HUES48 (cell line): ENCODE results near the gene THOC2.
"Not testable (repeated sequence)": the region's sequence is repeated elsewhere in the genome, so short reads cannot be mapped to it uniquely, and the experiment has no call there.

Experiments used
- H3K27ac ChIP-seq: one replicate; pipeline ENCODE4 v1.7.0; 2013; ENCODE audit warnings: low read depth, low read length, inconsistent platforms
- H3K27me3 ChIP-seq: 2 replicates; pipeline ENCODE4 v1.6.1; 2013; ENCODE audit warnings: mild to moderate bottlenecking, low read length; ENCODE audit not compliant: control insufficient read depth, insufficient read depth
- H3K36me3 ChIP-seq: 2 replicates; pipeline ENCODE4 v1.6.1; 2013; ENCODE audit warnings: low read length; ENCODE audit not compliant: control insufficient read depth, insufficient read depth
- H3K4me1 ChIP-seq: 2 replicates; pipeline ENCODE4 v1.6.1; 2013; ENCODE audit warnings: mild to moderate bottlenecking, low read length; ENCODE audit not compliant: control insufficient read depth, insufficient read depth
- H3K4me3 ChIP-seq: 2 replicates; pipeline ENCODE4 v1.5.1; 2013; ENCODE audit warnings: mild to moderate bottlenecking, low read depth, low read length
- H3K9ac ChIP-seq: 2 replicates; pipeline ENCODE4 v1.6.1; 2013; ENCODE audit warnings: mild to moderate bottlenecking, low read depth, low read length, moderate library complexity
- H3K9me3 ChIP-seq: 2 replicates; pipeline ENCODE4 v1.6.1; 2013; ENCODE audit warnings: low read length; ENCODE audit not compliant: control insufficient read depth, insufficient read depth

Gene THOC2

DNA sequence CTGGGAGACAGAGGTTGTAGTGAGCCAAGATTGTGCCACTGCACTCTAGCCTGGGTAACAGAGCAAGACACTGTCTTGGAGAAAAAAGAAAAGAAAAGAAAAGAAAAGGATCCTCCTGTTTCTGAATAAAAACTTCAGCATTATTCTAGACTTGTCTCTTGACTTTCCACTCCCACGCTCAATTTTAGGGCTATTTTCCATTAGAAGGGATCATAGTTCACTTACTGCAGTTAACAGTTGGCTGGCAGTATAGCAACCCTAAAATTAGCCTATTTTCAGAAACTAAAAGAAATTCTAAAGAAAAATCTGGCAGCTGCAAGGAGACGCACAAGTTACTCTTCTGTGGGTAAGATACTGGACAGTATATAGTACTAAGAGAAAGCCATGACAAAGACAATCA is 28.1 kb downstream of the THOC2 start:
- H3K27ac ChIP-seq = no peak overlapping the region

DNA sequence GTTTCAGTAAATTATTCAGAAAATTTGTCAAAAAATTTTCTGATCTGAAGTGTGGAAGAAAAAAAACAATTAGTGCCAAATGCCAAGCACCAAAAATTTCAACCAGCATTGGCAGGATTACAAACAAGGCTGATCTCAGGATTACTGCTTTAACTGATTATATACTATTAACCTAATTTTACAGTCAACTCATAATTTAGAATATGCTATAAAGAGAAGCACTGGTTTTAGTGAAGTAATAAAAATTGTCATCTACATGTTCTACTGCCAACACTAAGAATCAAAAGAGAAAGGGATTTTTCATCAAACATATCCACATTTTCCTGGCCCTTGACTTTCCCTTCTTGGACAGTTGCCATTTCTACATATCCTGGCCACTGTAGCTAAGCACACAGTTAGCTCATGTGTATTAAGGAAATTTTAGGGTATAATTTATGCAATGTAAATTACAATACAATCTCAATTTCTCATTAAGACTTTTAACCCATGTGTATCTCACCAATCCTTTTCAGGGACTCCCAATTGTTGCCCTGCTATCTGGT is 33.8 kb downstream of the THOC2 start:
- H3K9ac ChIP-seq = no peak overlapping the region
- H3K4me1 ChIP-seq = no peaks in the 10 kb centered on the region
- no peak overlapping the region for H3K27ac ChIP-seq
- no peaks in the 10 kb centered on the region for H3K27me3 ChIP-seq
- H3K9me3 ChIP-seq = no peaks in the 10 kb centered on the region
- peaks cover 11% of the 10 kb centered on the region for H3K36me3 ChIP-seq
- no peak overlapping the region for H3K4me3 ChIP-seq

More for the DNA sequence above, 28.1 kb downstream of the THOC2 start:
- Histone ChIP-seq H3K9ac (no peak overlapping the region), H3K4me3 (no peak overlapping the region), H3K9me3 (no peaks in the 10 kb centered on the region), H3K36me3 (peaks cover 5% of the 10 kb centered on the region; the same call in 1 of the 2 replicates), H3K4me1 (no peaks in the 10 kb centered on the region), H3K27me3 (no peaks in the 10 kb centered on the region)

DNA sequence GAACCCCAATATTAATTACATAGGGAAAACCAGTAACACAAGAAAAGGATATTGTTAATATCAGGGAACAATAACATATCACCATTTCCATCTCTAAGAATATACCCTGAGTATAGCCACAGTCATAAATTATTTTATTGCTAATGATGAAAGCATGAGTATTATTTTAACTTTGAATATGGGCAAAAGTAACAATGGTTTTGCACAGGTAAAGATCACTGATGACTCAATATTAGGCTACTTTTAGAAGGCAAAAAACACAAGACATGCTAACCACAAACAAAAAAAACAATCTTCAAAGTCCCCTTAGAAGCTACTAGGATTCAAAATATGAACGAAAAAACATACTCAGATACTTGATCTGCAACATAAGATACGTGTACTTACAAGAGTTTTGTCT is 36.5 kb downstream of the THOC2 start:
- Histone ChIP-seq H3K4me1 (no peaks in the 10 kb centered on the region), H3K36me3 (peaks cover 16% of the 10 kb centered on the region), H3K27ac (no peak overlapping the region), H3K9me3 (no peaks in the 10 kb centered on the region), H3K9ac (no peak overlapping the region), H3K27me3 (no peaks in the 10 kb centered on the region), H3K4me3 (no peak overlapping the region)

DNA sequence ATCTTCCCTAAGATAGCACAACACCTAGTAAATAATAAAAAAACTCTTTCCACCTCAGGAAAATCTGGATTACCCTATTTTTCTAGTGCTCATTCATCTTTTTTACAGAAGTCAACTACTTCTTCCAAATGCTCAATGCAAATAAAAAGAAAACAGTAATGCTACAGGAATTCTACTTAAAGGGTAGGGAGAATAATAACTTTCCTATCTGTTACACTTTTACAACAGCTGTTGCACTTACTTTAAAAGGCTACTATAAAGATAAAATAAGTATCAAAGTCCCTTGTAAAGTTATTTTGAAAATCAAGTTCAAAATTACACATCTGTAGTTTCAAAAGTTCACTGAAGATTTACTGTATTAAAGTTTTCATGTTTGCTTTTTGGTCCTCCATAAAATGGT is 37.6 kb downstream of the THOC2 start:
- Histone ChIP-seq H3K36me3 (peaks cover 21% of the 10 kb centered on the region), H3K9ac (no peak overlapping the region), H3K9me3 (no peaks in the 10 kb centered on the region), H3K4me1 (no peaks in the 10 kb centered on the region), H3K27ac (no peak overlapping the region), H3K27me3 (no peaks in the 10 kb centered on the region), H3K4me3 (no peak overlapping the region)

DNA sequence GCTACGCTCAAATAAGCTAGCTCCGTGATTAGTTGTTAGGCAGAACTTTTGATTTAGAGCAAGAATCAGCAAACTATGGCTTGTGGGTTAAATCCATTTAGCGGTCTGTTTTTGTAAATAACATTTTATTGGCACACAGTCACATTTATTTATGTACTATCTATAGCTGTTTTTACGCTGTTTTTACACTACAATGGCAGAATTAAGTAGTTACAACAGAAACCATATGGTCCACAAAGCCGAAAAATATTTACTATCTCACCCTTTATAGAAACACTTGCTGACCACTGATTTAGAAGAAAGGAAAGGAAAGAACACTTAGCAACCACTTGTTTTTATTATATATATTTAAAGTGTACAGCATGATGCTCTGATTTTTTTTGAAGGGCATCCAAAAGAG is 41.1 kb downstream of the THOC2 start:
- Histone ChIP-seq H3K9ac (no peak overlapping the region), H3K4me1 (no peaks in the 10 kb centered on the region), H3K27ac (no peak overlapping the region), H3K36me3 (peaks cover 19% of the 10 kb centered on the region), H3K9me3 (no peaks in the 10 kb centered on the region), H3K27me3 (no peaks in the 10 kb centered on the region; the same call in 1 of the 2 replicates), H3K4me3 (no peak overlapping the region)

DNA sequence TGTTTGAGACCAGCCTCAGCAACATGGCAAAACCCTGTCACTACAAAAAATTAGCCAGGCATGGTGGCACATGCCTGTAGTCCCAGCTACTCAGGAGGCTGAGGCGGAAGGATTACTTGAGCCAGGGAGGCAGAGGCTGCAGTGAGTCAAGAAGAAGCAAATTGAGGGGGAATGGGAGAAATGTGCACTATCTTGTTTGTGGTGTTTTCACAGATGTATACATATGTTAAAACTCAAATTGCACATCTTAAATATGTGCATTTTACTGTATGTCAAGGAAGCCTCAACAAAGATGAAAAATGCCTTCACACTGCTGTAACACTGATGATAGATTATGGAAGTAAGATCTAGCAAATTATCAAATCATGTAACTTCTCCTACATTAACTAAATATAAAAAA is 44.3 kb downstream of the THOC2 start:
- Histone ChIP-seq H3K9me3 (no peaks in the 10 kb centered on the region), H3K27ac (no peak overlapping the region), H3K36me3 (peaks cover 20% of the 10 kb centered on the region), H3K4me1 (no peaks in the 10 kb centered on the region), H3K4me3 (no peak overlapping the region), H3K9ac (no peak overlapping the region), H3K27me3 (no peaks in the 10 kb centered on the region; the same call in 1 of the 2 replicates)

DNA sequence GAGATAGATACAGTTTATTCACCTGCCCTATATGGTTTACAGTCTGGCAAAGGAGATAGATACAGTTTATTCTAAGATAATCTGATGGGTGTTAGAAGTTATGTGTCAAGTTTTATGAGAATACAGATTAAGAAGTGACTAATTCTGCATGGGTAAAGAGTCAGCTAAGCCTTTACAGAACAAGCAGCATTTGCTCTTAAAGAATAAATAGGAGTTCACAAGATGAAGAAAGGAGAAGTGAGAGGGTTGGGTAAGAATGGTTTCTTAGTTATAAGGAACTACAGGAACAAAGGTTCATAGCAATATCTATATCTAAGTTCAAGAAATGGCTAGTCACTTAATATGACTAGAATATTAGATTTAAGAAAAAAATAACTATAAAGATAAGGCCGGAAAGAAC is 47.6 kb downstream of the THOC2 start:
- Histone ChIP-seq H3K9me3 (no peaks in the 10 kb centered on the region), H3K27me3 (no peaks in the 10 kb centered on the region; the same call in 1 of the 2 replicates), H3K36me3 (peaks cover 19% of the 10 kb centered on the region), H3K4me3 (no peak overlapping the region), H3K4me1 (peaks cover 6% of the 10 kb centered on the region; the same call in 1 of the 2 replicates), H3K9ac (no peak overlapping the region), H3K27ac (no peak overlapping the region)

DNA sequence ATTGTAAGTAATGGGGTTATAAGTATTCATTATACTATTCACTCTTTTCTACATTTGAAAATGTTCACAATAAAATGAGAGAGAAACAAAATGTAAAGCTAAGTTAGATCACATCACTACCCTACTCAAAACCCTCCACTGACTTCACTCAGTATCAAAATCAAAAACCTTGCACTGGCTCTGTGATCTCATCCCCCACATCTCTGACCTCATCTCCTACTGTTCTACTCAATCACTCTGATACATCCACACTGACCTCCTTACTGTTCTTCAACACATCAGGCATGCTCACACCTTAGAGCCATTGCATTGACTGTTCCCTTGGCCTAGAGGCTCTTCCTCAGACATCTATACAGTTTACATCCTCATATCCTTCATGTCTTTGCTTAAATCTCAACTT is 50.7 kb downstream of the THOC2 start:
- H3K9ac ChIP-seq = no peak overlapping the region
- no peaks in the 10 kb centered on the region for H3K9me3 ChIP-seq
- H3K36me3 ChIP-seq = peaks cover 20% of the 10 kb centered on the region
- H3K27ac ChIP-seq = no peak overlapping the region
- H3K27me3 ChIP-seq = no peaks in the 10 kb centered on the region
- peaks cover 6% of the 10 kb centered on the region; the same call in 1 of the 2 replicates for H3K4me1 ChIP-seq
- H3K4me3 ChIP-seq = no peak overlapping the region

DNA sequence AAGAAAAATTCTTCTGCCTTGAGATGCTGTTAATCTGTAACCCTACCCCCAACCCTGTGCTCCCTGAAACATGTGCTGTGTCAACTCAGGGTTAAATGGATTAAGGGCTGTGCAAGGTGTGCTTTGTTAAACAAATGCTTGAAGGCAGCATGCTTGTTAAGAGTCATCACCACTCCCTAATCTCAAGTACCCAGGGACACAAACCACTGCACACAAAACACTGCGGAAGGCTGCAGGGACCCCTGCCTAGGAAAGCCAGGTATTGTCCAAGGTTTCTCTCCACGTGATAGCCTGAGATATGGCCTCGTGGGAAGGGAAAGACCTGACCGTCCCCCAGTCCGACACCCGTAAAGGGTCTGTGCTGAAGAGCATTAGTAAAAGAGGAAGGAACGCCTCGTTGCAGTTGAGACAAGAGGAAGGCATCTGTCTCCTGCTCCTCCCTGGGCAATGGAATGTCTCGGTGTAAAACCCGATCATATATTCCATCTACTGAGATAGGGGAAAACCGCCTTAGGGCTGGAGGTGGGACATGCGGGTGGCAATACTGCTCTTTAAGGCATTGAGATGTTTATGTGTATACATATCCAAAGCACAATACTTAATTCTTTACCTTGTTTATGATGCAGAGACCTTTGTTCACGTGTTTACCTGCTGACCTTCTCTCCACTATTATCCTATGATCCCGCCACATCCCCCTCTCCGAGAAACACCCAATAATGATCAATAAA is 53.0 kb downstream of the THOC2 start:
- H3K36me3 ChIP-seq = peaks cover 12% of the 10 kb centered on the region
- not testable (repeated sequence) for H3K27ac ChIP-seq, H3K4me3 ChIP-seq, H3K27me3 ChIP-seq, H3K9me3 ChIP-seq, H3K9ac ChIP-seq, H3K4me1 ChIP-seq

DNA sequence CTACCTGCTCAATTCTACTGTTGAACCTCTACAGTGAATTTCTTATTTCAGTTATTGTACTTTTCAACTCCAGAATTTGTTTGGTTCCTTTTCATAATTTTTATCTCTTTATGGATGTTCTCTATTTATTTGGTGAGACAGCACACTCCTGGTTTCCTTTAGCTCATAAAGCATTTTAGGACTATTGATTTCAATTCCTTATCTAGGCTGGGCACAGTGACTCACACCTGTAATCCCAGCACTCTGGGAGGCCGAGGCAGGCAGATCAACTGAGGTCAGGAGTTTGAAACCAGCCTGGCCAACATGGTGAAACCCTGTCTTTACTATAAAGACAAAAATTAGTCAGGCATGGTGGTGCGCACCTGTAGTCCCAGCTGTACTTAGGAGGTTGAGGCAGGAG is 57.7 kb downstream of the THOC2 start:
- Histone ChIP-seq H3K4me1 (no peaks in the 10 kb centered on the region), H3K9me3 (no peaks in the 10 kb centered on the region), H3K27ac (no peak overlapping the region), H3K9ac (no peak overlapping the region), H3K4me3 (no peak overlapping the region), H3K36me3 (peaks cover 12% of the 10 kb centered on the region; the same call in 1 of the 2 replicates), H3K27me3 (no peaks in the 10 kb centered on the region)

DNA sequence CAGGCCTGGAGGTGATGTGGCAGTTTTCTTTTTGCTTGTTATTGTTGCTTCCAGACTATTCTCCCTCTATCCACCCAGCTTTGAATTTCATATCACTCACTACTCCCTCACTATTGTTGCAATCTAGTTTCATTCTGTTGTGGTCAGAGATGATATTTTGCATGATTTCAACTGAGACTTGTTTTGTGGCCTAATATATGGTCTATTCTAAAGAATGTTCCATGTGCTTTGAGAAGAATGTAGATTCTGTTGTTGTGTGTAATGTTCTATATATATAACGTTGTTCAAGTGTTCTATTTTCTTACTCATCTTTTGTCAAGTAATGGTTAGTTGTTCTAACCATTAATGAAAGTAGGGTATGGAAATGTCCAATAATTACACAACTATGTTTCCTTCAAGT is 59.0 kb downstream of the THOC2 start:
- Histone ChIP-seq H3K36me3 (peaks cover 12% of the 10 kb centered on the region; the same call in 1 of the 2 replicates), H3K4me1 (no peaks in the 10 kb centered on the region), H3K27me3 (no peaks in the 10 kb centered on the region), H3K9ac (no peak overlapping the region), H3K27ac (no peak overlapping the region), H3K4me3 (no peak overlapping the region), H3K9me3 (no peaks in the 10 kb centered on the region)
